UCSD-AML1 (cell line): Measurements from ENCODE around the gene OR10A5.
"Not testable (repeated sequence)": the region's sequence is repeated elsewhere in the genome, so short reads cannot be mapped to it uniquely, and the experiment has no call there.

ENCODE experiments used
- DNase-seq: peaks from one replicate; lab custom pipeline; 2025; ENCODE audit not compliant: unreplicated experiment; lab: John Stamatoyannopoulos, UW

The OR10A5 gene, protein sequence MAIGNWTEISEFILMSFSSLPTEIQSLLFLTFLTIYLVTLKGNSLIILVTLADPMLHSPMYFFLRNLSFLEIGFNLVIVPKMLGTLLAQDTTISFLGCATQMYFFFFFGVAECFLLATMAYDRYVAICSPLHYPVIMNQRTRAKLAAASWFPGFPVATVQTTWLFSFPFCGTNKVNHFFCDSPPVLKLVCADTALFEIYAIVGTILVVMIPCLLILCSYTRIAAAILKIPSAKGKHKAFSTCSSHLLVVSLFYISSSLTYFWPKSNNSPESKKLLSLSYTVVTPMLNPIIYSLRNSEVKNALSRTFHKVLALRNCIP

DNA sequence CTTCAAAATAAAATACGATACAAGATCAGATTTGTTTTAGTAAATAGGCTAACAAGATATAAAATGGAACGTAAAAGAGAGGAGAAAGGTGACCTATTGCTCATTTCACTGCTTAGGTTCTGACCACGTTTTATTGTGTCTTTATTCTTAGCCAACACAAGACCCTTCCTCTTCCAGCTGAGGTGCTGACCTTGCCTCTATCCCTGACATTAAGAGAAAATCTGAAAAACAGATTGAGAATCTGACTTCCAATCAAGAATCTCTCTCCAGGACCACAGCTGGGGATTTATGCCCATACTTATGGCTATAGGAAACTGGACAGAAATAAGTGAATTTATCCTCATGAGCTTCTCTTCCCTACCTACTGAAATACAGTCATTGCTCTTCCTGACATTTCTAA is at the start of gene OR10A5:
OR10A5 (plus strand) TSS at position 301 of the 400 bp plus-strand sequence; CDS start at position 301, 0 bp downstream.
- no peak for DNase-seq

DNA sequence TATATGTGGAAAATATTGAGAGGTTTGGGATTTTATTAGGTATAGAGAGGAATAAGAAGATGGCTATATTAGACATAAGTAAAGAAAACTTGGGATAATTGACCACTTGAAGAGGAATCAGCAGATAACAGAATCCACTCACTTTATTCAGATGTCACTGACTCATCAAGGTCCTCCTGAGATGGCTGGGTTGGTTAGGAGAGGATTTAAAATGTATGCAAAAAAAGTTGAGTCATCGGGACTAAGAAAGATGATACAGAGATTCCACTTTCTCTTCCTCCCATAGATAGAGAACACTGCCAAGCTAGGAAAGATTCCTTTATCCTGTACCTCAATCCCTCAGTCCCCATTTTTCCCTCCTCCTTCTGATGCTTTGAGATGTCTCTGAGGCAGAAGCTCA is 46.1 kb upstream of the OR10A5 start, which contains the start of gene OR6A2:
OR6A2 (minus strand) TSS at position 288 of the 400 bp plus-strand sequence. CDS start 3,981 bp downstream, outside the sequence.
- DNase-seq = no peak

GRCh38 chr11:6801075-6801474 is 44.4 kb upstream of the OR10A5 start:
- not testable (repeated sequence) for DNase-seq

DNA sequence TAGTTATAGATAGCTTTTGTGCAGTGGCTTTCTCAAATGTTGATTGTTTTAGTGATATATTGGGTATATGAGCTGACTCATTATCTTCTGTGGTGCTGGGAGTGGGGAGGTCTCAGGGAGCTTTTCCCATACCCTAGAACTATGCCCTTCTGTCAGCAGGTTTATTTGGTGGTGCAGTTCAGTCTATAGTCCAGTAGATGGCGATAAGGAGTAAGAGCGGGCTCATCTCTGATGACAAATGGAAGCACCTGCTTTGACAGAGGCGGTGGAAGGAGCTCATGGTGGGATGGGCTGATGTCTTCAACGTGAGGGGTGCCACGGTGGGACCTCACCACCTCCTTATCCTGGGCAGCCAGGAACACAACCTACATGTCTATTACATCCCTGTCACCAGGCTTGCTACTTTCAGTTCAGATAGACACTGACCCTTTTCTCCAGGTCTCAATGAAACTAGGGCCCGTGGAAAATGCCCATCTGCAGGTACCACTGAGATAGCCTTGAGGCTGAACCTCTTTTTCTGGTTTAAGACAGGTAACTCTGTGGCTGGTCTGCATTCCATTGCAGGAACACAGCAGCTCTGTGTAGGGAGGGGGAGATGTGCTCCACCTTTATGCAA is 33.0 kb upstream of the OR10A5 start:
- DNase-seq = no peak

DNA sequence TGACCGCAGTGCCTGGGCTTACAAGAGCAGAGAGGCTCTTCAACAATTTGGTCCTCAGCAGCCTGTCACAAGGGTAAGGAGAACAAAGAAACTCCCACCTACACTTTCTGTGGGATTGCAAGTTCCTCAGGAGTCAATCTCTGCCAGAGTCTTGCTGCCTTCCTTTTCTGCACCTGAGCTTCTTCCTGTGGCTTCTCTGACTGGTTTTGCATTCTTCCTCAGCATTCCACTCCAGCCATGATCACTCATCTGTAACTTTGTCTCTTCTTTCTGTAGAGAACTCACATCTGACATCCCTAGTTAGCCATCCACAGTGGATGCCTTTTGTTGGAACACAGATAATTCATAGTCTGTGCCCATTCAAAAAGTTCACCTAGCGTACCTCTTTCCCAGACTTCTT is 31.8 kb upstream of the OR10A5 start:
- no peak for DNase-seq

- DNase-seq = no peak
Observed at GRCh38 chr11:6817694-6818093, 27.8 kb upstream of the OR10A5 start.

DNA sequence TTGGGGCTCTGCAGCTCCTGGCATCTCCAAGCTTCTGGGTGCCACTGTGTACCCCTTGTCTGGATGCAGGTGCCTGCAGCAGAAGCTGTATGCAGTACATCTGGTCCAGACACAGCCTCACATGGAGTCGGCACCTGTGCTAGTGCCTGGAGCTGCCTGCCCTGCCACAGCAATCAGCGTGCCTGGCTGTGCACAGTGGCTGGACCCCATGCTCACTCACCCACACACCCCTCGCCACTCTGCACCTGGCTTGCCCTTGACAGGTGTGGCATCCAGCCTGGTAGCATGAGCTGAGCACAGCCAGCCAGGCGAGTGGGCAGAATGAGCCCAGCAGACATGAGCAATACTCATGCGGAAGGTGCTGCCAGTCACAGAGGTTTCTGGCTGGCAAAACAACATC is 26.5 kb upstream of the OR10A5 start:
- DNase-seq = no peak

DNA sequence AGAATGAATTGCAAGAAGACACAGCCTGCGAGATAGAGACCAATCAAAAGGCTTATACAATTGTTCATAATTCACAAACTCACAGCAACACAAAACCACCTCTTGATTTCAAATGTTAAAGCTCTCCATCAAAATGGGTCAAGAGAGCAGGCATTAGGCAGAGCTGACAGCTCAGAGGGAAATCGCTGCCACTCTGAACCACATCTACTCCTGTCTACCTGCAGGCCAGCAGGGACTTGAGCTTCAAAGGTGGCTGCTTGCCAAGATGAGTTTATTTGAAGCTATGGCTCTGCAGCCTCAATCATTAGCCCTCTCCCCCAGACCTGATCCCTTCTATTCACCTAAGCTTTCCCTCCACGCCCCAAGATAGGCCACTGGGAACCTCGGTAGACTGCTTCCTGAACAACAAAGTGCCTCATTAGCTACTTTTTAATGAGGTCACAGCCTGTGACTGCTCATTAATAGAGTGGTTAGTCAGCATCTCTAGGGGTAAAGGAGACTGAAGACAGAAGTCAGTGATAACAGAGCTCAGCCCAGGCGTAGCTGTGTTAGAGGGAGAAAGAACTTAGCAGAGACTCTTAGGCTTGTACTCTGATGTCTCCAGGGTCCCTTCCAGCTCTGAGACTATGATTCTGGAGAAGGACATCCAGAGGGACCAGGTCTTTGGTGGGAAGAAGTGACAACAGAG is 21.2 kb upstream of the OR10A5 start:
- no peak for DNase-seq

- DNase-seq = no peak
Observed at GRCh38 chr11:6825231-6825744, 20.2 kb upstream of the OR10A5 start.

GRCh38 chr11:6828103-6828502 is 17.4 kb upstream of the OR10A5 start:
- DNase-seq = no peak

- DNase-seq = no peak
Observed at GRCh38 chr11:6833356-6833755, 12.1 kb upstream of the OR10A5 start.

GRCh38 chr11:6834021-6834420 is 11.5 kb upstream of the OR10A5 start:
- DNase-seq = no peak

- DNase-seq = no peak
Observed at GRCh38 chr11:6841694-6842093, 3.8 kb upstream of the OR10A5 start.

DNA sequence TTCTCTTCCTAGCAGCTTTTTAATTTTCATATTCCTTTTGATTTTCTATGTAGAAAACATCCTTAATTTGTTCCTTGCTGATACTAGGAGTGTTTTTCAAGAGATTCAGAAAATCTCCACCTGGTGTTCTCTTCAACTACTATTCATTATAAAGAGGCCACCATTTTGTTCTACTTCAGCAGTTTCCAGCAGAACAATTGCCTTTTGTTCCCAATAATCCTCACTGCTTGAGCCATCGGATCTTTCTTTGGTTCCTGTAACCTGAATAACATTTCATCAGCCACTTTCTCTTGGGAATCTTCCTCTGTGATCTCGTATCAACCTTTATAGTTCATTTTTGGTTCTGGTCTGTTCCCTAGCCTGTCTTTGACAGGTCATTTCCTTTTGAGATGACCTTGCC is 1.8 kb upstream of the OR10A5 start:
- no peak for DNase-seq

DNA sequence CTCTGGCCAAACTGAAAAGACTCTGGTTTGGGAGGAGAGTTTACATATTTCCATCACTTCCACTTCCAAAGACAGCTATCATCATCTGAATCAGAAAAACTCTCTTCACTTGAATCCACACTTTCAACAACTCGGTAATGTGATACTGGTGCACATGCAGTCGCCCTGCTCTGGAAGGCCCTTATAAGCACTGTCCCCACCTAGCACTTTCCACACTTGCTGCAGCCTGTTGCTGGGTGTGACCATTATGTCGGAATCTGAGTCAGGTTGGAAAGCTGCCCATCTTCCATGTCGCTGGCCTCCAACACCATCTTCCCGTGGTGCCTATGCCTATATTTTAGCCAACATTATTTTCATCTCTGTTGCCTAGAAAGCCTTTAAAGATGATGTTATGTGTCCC is 1.1 kb upstream of the OR10A5 start:
- DNase-seq = no peak

- no peak for DNase-seq
Observed at GRCh38 chr11:6850526-6850925, 5.0 kb downstream of the OR10A5 start.

DNA sequence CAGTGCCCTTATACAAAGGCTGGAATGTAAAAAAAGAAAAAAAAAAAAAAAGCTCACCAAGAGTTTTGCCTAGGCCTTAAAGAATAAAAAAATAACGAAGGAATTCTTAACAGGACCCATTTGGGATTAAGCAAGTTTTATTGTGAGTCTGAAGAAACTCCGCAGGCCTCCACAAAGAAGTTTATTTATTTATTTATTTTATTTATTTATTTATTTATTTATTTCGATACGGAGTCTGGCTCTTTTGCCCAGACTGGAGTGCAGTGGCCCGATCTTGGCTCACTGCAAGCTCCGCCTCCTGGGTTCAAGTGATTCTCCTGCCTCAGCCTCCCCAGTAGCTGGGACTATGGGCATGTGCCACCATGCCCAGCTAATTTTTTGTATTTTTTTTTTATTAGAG is 9.3 kb downstream of the OR10A5 start:
- DNase-seq = not testable (repeated sequence)

DNA sequence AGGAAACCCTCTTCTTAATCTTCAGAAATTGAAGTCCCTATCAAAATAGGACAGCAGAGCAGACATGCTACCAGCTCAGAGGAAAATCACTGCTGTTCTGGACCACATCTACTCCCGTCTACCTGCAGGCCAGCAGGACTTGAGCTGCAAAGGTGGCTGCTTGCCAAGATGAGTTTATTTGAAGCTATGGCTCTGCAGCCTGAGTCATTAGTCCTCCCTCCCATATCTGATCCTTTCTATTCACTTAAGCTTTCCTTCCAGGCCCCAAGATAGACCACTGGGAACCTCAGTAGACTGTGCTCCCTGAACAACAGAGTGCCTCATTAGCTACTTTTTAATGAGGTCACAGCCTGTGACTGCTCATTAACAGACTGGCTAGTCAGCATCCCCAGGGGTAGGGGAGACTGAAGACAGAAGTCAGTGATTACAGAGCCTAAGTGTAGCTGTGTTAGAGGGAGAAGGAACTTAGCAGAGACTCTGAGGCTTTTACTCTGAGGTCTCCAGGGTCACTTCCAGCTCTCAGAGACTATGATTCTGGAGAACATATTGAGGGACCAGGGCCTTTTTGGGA is 10.6 kb downstream of the OR10A5 start:
- DNase-seq = no peak

GRCh38 chr11:6856871-6857270 is 11.4 kb downstream of the OR10A5 start:
- DNase-seq = no peak

DNA sequence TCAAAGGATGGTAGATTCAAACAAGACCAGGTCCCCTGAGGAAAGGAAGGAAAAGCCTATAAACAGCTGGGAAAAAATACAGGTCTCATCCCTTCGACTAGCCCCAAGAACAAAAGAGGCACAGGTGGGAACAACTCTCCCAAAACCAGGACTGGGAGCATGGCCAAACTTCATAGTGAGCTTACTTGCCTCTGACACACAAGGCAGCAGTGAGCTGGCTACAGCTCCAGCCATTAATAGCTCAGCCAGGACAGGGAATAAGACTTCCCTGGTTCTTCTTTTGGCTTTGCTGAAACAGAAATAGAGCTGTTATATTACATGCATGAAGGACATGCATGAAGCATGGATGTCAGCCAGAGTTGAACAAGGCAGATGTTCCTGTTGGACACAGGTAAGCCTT is 17.5 kb downstream of the OR10A5 start, which contains the start of gene OR10A2:
OR10A2 (plus strand) TSS at position 97 of the 400 bp plus-strand sequence. CDS start 6,698 bp downstream, outside the sequence.
- DNase-seq = no peak

DNA sequence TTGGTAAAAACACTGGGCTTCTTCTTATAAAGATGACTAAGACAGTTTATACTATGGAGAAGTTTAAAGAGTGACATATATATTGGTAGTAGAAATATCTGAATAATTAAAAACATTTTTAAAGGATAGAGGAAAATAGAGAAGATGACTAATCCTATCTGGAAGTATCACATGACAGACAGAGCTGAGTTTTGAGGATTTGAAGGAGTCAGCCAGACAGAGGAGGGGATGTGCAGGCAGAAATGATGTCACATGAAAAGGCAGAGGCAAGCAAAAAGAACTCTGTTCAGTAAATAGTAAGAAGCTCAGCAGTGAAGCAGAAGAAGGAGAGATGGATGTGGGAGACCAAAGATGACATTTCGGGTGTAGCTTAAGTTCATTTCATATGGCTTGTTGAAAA is 19.0 kb downstream of the OR10A5 start:
- DNase-seq = no peak
